Upper lobe of right lung (tissue), 1 donor: ENCODE results near the gene GABPB2. TPM values are rescaled to one million over a fixed set of nuclear protein-coding genes. Genes with fewer than 3 reads are reported as not detected.
A peak's percentile ranks its signal among the peaks of the same experiment; 100 is the strongest.

Source experiments
- ATAC-seq: fragments of 200-7000 bp; cut with Tn5 transposase; one replicate; pipeline ENCODE4 v1.9.1; 2020; ENCODE audit warnings: mild to moderate bottlenecking, moderate library complexity
- DNase-seq: peaks from one replicate; pipeline ENCODE4 v3.0.0-alpha.2; 2020
- H3K27ac ChIP-seq: fragments of 200-600 bp; one replicate; pipeline ENCODE4 v1.8.0; 2022
- H3K27me3 ChIP-seq: fragments of 200-600 bp; one replicate; pipeline ENCODE4 v1.8.0; 2022; ENCODE audit warnings: mild to moderate bottlenecking
- H3K36me3 ChIP-seq: fragments of 200-600 bp; one replicate; pipeline ENCODE4 v1.8.0; 2022
- H3K4me1 ChIP-seq: fragments of 200-600 bp; one replicate; pipeline ENCODE4 v1.8.0; 2022
- H3K4me3 ChIP-seq: fragments of 200-600 bp; one replicate; pipeline ENCODE4 v1.8.0; 2022; ENCODE audit warnings: mild to moderate bottlenecking
- H3K9me3 ChIP-seq: fragments of 200-600 bp; one replicate; pipeline ENCODE4 v1.8.0; 2022
- intact Hi-C: fragments of 100-400 bp; cut with DNase I; formaldehyde crosslinking; loops from one replicate; pipeline ENCODE4 v1.11.0; 2022
- total RNA-seq: library from RNA; stranded (reverse); fragmentation: NEBNext Ultra II Directional; extraction: Animal tissue kit (Norgen Biotek cat#: 25700); gene quantifications from one replicate; pipeline ENCODE4 v1.2.1, GENCODE V29; 2021
- TF ChIP-seq, protein P1 (sequence below): fragments of 200-600 bp; IDR thresholded peaks from one replicate; pipeline ENCODE4 v1.8.0; 2022; ENCODE audit warnings: antibody characterized with exemption
- donor health status: DM: no; HTN: yes; CAD: no; lungs with severe emphysema.

Gene GABPB2
- total RNA-seq, 1 donor from 2014 or later = 15.2 TPM

DNA sequence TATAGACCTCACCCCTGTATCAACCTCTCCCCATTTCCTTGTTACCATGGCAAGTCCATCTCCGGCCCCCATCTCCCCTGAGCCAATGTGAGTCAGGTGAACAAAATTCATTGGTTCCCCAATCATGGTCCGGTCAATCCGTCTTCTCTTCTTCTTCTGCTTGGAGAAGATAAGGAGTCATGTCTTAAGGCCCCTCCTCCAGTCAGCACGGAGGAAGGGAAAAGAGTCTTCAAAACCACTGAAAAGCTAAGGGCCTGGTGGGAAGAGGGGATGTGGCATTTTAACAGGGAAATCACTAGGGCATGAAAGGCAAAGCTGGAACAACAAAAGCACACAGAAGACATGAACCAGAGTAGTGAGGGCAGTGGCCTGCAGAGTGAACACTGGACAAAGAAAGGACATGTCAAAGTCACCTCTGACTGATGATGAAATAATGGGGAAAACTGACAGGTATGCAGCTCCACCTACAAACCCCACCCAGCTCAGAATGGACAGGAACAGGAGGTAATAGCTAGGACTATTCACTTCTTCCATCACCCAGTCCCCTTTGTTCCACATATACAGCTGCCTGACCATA is 15.5 kb upstream of the GABPB2 start:
- DNase-seq (no peak), ATAC-seq (no peak)
- TF ChIP-seq, protein P1, sequence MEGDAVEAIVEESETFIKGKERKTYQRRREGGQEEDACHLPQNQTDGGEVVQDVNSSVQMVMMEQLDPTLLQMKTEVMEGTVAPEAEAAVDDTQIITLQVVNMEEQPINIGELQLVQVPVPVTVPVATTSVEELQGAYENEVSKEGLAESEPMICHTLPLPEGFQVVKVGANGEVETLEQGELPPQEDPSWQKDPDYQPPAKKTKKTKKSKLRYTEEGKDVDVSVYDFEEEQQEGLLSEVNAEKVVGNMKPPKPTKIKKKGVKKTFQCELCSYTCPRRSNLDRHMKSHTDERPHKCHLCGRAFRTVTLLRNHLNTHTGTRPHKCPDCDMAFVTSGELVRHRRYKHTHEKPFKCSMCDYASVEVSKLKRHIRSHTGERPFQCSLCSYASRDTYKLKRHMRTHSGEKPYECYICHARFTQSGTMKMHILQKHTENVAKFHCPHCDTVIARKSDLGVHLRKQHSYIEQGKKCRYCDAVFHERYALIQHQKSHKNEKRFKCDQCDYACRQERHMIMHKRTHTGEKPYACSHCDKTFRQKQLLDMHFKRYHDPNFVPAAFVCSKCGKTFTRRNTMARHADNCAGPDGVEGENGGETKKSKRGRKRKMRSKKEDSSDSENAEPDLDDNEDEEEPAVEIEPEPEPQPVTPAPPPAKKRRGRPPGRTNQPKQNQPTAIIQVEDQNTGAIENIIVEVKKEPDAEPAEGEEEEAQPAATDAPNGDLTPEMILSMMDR = no peak
- Histone ChIP-seq H3K9me3 (no peaks in the 10 kb centered on the region), H3K27me3 (no peaks in the 10 kb centered on the region), H3K4me1 (peaks cover 32% of the 10 kb centered on the region), H3K36me3 (peaks cover 54% of the 10 kb centered on the region), H3K27ac (peak overlapping the region; percentile 89), H3K4me3 (no peak overlapping the region)
- intact Hi-C loops = no loop called here

DNA sequence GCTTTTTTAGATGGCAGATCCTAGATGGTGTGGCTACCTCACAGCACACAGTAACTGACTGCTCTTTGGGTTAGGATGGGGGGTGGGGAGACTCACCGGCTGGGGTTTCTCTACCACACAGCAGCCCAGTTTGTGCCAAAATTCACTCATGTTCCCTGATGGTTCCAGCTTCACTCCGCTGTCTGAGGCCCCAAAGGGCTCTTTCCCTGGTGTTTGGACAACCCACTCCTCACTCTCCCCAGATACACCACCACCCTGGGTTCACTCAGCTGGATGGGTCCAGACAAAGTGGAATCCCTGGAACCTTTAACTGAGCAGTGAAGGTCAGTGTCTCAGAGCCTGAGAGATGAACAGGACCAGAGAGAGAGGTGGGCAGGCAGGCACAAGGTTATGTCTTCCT is 15.0 kb upstream of the GABPB2 start:
- H3K27me3 ChIP-seq = no peaks in the 10 kb centered on the region
- H3K9me3 ChIP-seq = no peaks in the 10 kb centered on the region
- DNase-seq (no peak), ATAC-seq (no peak)
- intact Hi-C loops = no loop called here
- H3K27ac ChIP-seq = peak overlapping the region; percentile 89
- H3K36me3 ChIP-seq = peaks cover 53% of the 10 kb centered on the region
- peak overlapping the region; percentile 86 for H3K4me3 ChIP-seq
- peaks cover 37% of the 10 kb centered on the region for H3K4me1 ChIP-seq
- TF ChIP-seq, protein P1 = no peak

DNA sequence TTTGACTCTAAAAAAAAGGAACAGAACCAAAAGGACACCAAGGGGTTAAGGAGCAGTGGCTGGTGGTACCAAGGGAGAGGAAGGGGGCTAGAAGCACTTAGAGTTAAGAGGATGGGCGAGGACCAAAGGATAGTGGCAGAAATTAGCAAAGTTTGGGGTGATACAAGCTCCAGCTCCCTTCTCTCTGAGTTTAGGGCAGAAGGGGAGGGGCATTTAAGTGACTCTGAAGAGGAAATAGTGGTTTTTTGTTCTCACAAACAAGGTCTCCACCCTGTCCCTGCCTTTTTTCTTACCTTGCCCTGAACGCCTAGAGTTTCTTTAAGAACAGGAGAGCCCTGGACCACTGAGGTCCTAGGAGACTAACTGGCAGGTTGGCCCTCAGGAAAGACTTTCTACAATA is 14.4 kb upstream of the GABPB2 start:
- DNase-seq = no peak
- Histone ChIP-seq H3K4me3 (peak overlapping the region; percentile 86), H3K36me3 (peaks cover 47% of the 10 kb centered on the region), H3K27ac (peak overlapping the region; percentile 89), H3K4me1 (peaks cover 37% of the 10 kb centered on the region), H3K9me3 (no peaks in the 10 kb centered on the region), H3K27me3 (no peaks in the 10 kb centered on the region)
- intact Hi-C loops = no loop called here
- no peak for ATAC-seq
- TF ChIP-seq, protein P1 = no peak

DNA sequence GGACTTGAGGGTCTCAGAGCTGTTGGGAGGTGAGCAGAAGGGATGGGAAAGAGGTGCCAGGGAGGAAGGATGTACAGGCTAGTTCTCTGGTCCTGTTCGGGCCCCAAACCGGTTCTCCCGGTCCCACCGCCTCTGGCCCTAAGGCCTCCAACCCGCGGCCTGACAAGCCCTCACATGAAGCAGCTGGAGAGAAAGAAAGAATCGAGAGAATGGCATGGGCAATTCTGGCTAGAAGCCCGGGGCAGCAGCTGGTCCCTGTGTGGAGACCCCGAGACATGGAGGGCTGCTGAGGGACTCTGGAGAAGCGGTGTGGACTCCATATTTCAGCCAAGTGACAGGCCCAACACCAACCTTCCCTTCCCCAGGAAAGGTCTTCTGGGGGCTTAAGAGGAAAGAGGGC is 11.9 kb upstream of the GABPB2 start:
- no peaks in the 10 kb centered on the region for H3K27me3 ChIP-seq
- peak overlapping the region; percentile 86 for H3K4me3 ChIP-seq
- H3K36me3 ChIP-seq = peaks cover 22% of the 10 kb centered on the region
- H3K9me3 ChIP-seq = no peaks in the 10 kb centered on the region
- H3K27ac ChIP-seq = peak overlapping the region; percentile 89
- TF ChIP-seq, protein P1 = no peak
- intact Hi-C loops = no loop called here
- H3K4me1 ChIP-seq = peaks cover 37% of the 10 kb centered on the region
- peak; percentile 56 for ATAC-seq
- DNase-seq = peak; percentile 91

DNA sequence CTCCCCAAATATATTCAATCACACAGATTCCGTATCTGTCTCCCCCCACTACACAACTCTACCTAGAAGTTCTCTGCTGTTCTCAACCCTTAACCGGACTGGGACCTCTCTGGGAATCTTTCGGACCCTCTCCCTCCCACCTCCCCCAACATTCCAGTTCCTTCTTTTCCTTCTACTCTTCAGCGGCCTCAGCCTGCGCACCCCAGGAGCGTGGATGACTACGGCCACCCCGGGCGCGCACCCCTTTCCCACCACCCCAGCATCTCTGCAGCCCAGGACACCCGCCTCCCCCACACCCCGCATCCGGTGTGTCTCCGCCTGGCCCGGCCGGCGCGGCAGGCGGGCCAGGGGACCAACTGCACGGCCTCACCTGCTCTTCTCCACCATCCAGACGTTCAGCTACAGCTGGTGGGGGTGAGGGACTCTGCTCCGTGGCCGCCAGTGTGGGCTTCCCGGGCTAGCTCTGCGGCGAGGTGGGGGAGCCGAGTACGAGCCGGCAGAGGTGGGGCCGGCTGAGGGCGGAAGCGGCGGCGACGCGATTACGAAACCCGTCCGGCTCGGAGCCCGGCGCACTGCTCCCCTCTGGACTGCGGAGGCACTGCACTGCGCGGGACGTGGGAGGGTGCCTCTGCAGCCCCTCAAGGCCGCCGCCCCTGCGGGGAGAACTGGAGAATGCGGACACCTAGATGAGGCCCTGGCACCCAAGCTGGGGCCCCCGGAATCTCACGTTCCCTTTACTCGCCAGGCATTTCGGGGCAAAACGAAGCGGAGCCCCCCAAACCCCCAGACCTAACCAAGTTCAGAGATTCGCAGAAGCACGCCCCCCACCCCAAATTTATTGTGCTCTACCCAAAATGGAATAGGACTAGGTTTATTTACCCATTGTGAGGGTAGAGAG is 11.2 kb upstream of the GABPB2 start, which contains the start of gene CDC42SE1:
CDC42SE1 (minus strand) TSS at position 514 of the 898 bp plus-strand sequence. CDS start 3,892 bp downstream, outside the sequence.
- peak; percentile 94 for DNase-seq
- intact Hi-C loops = loop anchor here (10.0 kb wide), 1 partner anchor 45 kb away; no protein-coding TSS in a partner anchor
- no peaks in the 10 kb centered on the region for H3K9me3 ChIP-seq
- H3K4me3 ChIP-seq = peak within 1 kb of the TSS; percentile 86
- H3K27ac ChIP-seq = peak within 1 kb of the TSS; percentile 89
- no peaks in the 10 kb centered on the region for H3K27me3 ChIP-seq
- peaks cover 15% of the 10 kb centered on the region for H3K36me3 ChIP-seq
- peaks cover 37% of the 10 kb centered on the region for H3K4me1 ChIP-seq
- ATAC-seq = peak; percentile 94
- TF ChIP-seq, protein P1 = peak; percentile 89
